GM12878 (cell line): Measurements from ENCODE around the gene CLASP1. TPM values are rescaled to one million over a fixed set of nuclear protein-coding genes. Genes with fewer than 3 reads are reported as not detected.

Source experiments
- ATAC-seq: fragments of 200-7000 bp; cut with Tn5 transposase; 3 replicates; pipeline ENCODE4 v1.9.1; 2020; ENCODE audit warnings: mild to moderate bottlenecking, moderate library complexity
- BruUV-seq: library from RNA; stranded (reverse); fragments of 400-500 nt; replicated peaks from 2 replicates; lab custom pipeline; 2021; lab: Mats Ljungman, UMichigan
- CTCF ChIA-PET: fragments of 300-600 bp; sonication (Branson Sonifier 250); formaldehyde crosslinking; extraction: SDS; loops from one replicate; lab custom pipeline; 2021; ENCODE audit warnings: inconsistent platforms; lab: Yijun Ruan, JAX
- POLR2A ChIA-PET: fragments of 350-600 bp; formaldehyde crosslinking; extraction: SDS; loops from one replicate; lab custom pipeline; 2021; ENCODE audit warnings: inconsistent platforms; lab: Charles Lee
- RAD21 ChIA-PET: fragments of 300-600 bp; sonication (Branson Sonifier 250); formaldehyde crosslinking; loops from one replicate; lab custom pipeline; 2023; ENCODE audit warnings: antibody characterized with exemption; ENCODE audit not compliant: unreplicated experiment; lab: Charles Lee
- SMC1A ChIA-PET: fragments of 300-600 bp; sonication (Branson Sonifier 250); formaldehyde crosslinking; loops from one replicate; lab custom pipeline; 2023; ENCODE audit not compliant: unreplicated experiment, uncharacterized antibody; lab: Charles Lee
- DNase-seq: peaks from one replicate; pipeline ENCODE4 v3.0.0-alpha.2; 2011; ENCODE audit warnings: low read depth, low spot score
- FAIRE-seq: peaks from 3 replicates; lab custom pipeline; 2011; peaks lifted over from hg19 to GRCh38; lab: Jason Lieb, UNC
- H2AFZ ChIP-seq: 2 replicates; pipeline ENCODE4 v1.6.0; 2011; ENCODE audit warnings: low read depth, low read length, control low read depth; ENCODE audit not compliant: control insufficient read depth
- H3K27ac ChIP-seq: 2 replicates; pipeline ENCODE4 v1.5.1; 2011; ENCODE audit warnings: control low read depth; ENCODE audit not compliant: control insufficient read depth, insufficient read depth
- H3K27me3 ChIP-seq, 2 experiments: replicated peaks in 1 of 2; 2 replicates each; pipeline versions ENCODE4 v1.6.0 to v1.6.1; 2011; ENCODE audit warnings: low read length in 1 of 2; ENCODE audit not compliant: control insufficient read depth in 2 of 2, insufficient read depth in 2 of 2
- H3K36me3 ChIP-seq, 2 experiments: 2 replicates each; pipeline ENCODE4 v1.5.1; 2011; ENCODE audit warnings: low read length in 1 of 2; ENCODE audit not compliant: control insufficient read depth in 2 of 2, insufficient read depth in 2 of 2
- H3K4me1 ChIP-seq: 2 replicates; pipeline ENCODE4 v1.6.1; 2011; ENCODE audit warnings: mild to moderate bottlenecking, low read length, moderate library complexity, mixed read lengths; ENCODE audit not compliant: control insufficient read depth, insufficient read depth
- H3K4me2 ChIP-seq: 2 replicates; pipeline ENCODE4 v1.6.0; 2011; ENCODE audit warnings: control low read depth; ENCODE audit not compliant: control insufficient read depth, insufficient read depth
- H3K4me3 ChIP-seq: fragments of 200-600 bp; sonication (generic); 2 replicates; pipeline ENCODE4 v1.5.1; 2016
- H3K79me2 ChIP-seq: 2 replicates; pipeline ENCODE4 v1.6.0; 2011; ENCODE audit warnings: low read length; ENCODE audit not compliant: control insufficient read depth, insufficient read depth
- H3K9ac ChIP-seq: 2 replicates; pipeline ENCODE4 v1.8.0; 2011; ENCODE audit warnings: low read length, control low read depth, mixed read lengths; ENCODE audit not compliant: control insufficient read depth, insufficient read depth
- H3K9me3 ChIP-seq: replicated peaks from 3 replicates; pipeline ENCODE4 v1.5.1; 2011; ENCODE audit warnings: mild to moderate bottlenecking, low read length; ENCODE audit not compliant: control insufficient read depth, insufficient read depth
- H4K20me1 ChIP-seq: 2 replicates; pipeline ENCODE4 v1.6.0; 2011; ENCODE audit not compliant: control insufficient read depth, insufficient read depth
- CEBPZ ChIP-seq: fragments of 150-350 bp; IDR thresholded peaks from 2 replicates; pipeline ENCODE4 v1.6.1; 2016; ENCODE audit warnings: low read depth, low read length
- CHD4 ChIP-seq: fragments of 200-600 bp; sonication (generic); IDR thresholded peaks from 2 replicates; pipeline ENCODE4 v1.6.1; 2016; ENCODE audit warnings: mild to moderate bottlenecking
- HCFC1 ChIP-seq: fragments of 150-350 bp; IDR thresholded peaks from 2 replicates; pipeline ENCODE4 v1.6.1; 2014; ENCODE audit warnings: low read length
- PAX8 ChIP-seq: fragments of 450-650 bp; IDR thresholded peaks from 2 replicates; pipeline ENCODE4 v1.6.1; 2017; ENCODE audit warnings: mild to moderate bottlenecking, moderate library complexity
- POU2F2 ChIP-seq: IDR thresholded peaks from 3 replicates; pipeline ENCODE4 v1.6.1; 2011; ENCODE audit warnings: low read depth, mild to moderate bottlenecking, low read length, borderline replicate concordance
- SMARCA5 ChIP-seq: fragments of 450-650 bp; IDR thresholded peaks from 2 replicates; pipeline ENCODE4 v1.6.1; 2017; ENCODE audit warnings: mild to moderate bottlenecking
- SPI1 ChIP-seq: IDR thresholded peaks from 2 replicates; pipeline ENCODE4 v1.6.1; 2011; ENCODE audit warnings: low read depth, mild to moderate bottlenecking, low read length, moderate library complexity, borderline replicate concordance; ENCODE audit not compliant: insufficient read depth
- STAT3 ChIP-seq: IDR thresholded peaks from 2 replicates; pipeline ENCODE4 v1.6.1; 2011; ENCODE audit warnings: low read depth, low read length, improper control_type of control experiment
- WGBS: methylation state at CpG from one replicate; pipeline ENCODE4 v1.1.6; 2016; ENCODE audit warnings: low lambda C conversion rate; ENCODE audit not compliant: insufficient replicate concordance, insufficient coverage; ENCODE audit errors: missing lambda C conversion rate; 5-methylcytosine and 5-hydroxymethylcytosine counted together
- in situ Hi-C: fragments of 300-500 bp; cut with MboI; formaldehyde crosslinking; loops from 9 replicates; pipeline ENCODE4 v1.14.3; 2018; ENCODE audit warnings: mixed read lengths
- intact Hi-C: fragments of 100-400 bp; cut with micrococcal nuclease; formaldehyde crosslinking; loops from one replicate; pipeline ENCODE4 v1.14.2; 2022; ENCODE audit not compliant: unreplicated experiment
- polyA plus RNA-seq, 11 experiments: library from polyadenylated mRNA; depleted of rRNA in 4 of 11; unstranded in 6 of 11; stranded (reverse) in 5 of 11; fragments of >200 nt; fragmentation: Nextera tagmentation in 4 of 11; fragmentation: Illumina TruSeq in 1 of 11; extraction: Ambion mirVana in 4 of 11; extraction: Trizol in 1 of 11; gene quantifications; 1 replicate in 1 of 11; 2 replicates in 10 of 11; pipeline versions ENCODE4 v1.2.1 to v1.2.3, GENCODE V29; 2011 to 2016; ENCODE audit warnings: inconsistent platforms in 2 of 11, missing spikeins in 2 of 11, low read depth in 1 of 11
- total RNA-seq, 4 experiments: library from RNA; depleted of rRNA in 3 of 4; stranded (reverse); fragments of >200 nt in 3 of 4; fragmentation: Illumina TruSeq in 1 of 4; extraction: Trizol in 1 of 4; gene quantifications; 2 replicates each; pipeline versions ENCODE4 v1.2.1 to v1.2.3, GENCODE V29; 2013 to 2021
- TF ChIP-seq, protein P1 (sequence below): fragments of 450-650 bp; IDR thresholded peaks from 2 replicates; pipeline ENCODE4 v1.6.1; 2016; ENCODE audit warnings: mild to moderate bottlenecking

CLASP1 gene
- total and polyA plus RNA-seq, 10 of the 15 experiments (the other 5 are each of a cell fraction or from before 2014, with no cell fraction given) = 1.4 to 62.4 (median 32.9) TPM

DNA sequence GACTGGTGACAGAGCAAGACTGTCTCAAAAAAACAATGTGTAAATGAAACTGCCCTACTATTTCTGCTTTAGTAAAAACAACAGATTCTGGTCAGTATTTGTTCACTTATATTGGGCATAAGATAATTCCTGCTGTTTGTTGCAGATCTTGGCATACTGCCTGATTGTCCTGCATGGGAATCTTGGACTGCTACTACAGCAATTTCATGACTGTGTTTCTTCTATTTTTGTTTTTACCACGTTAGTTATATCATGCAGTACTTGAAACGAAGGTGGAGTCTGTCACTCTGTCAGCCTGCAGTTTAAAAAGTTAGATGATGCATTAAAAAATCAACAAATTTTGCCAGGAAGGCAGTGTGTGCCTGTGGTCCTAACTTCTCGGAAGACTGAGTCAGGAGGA lies 14.2 kb upstream of the CLASP1 start:
- FAIRE-seq = no peak
- no peaks in the 10 kb centered on the region for H4K20me1 ChIP-seq
- no peaks in the 10 kb centered on the region for H3K4me1 ChIP-seq
- H3K4me2 ChIP-seq = no peak overlapping the region
- no peaks in the 10 kb centered on the region; a peak in 1 of 4 replicates for H3K36me3 ChIP-seq
- no peak for DNase-seq
- intact Hi-C loops = no loop called here
- BruUV-seq = no TSS peak
- SMC1A ChIA-PET = no interaction called here
- no peak for TF ChIP-seq SMARCA5
- TF ChIP-seq CEBPZ = no peak
- TF ChIP-seq, protein P1, sequence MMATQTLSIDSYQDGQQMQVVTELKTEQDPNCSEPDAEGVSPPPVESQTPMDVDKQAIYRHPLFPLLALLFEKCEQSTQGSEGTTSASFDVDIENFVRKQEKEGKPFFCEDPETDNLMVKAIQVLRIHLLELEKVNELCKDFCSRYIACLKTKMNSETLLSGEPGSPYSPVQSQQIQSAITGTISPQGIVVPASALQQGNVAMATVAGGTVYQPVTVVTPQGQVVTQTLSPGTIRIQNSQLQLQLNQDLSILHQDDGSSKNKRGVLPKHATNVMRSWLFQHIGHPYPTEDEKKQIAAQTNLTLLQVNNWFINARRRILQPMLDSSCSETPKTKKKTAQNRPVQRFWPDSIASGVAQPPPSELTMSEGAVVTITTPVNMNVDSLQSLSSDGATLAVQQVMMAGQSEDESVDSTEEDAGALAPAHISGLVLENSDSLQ = no peak
- no peak for TF ChIP-seq POU2F2
- no peak for TF ChIP-seq SPI1
- no peak for TF ChIP-seq STAT3
- no peak for TF ChIP-seq HCFC1
- no peak for TF ChIP-seq CHD4
- TF ChIP-seq PAX8 = no peak
- H3K79me2 ChIP-seq = no peaks in the 10 kb centered on the region
- RAD21 ChIA-PET = no interaction called here
- H3K9ac ChIP-seq = no peak overlapping the region
- ATAC-seq = no peak
- CTCF ChIA-PET = interaction anchor here (0.6 to 0.9 kb wide), 2 partner anchors 15 to 129 kb away, joined by 3 read pairs; no protein-coding TSS in a partner anchor
- H2AFZ ChIP-seq = no peak overlapping the region
- no peak overlapping the region for H3K27ac ChIP-seq
- POLR2A ChIA-PET = no interaction called here
- 37% methylated on average over 3 of the region's 3 CpGs for WGBS
- H3K9me3 ChIP-seq = no peaks in the 10 kb centered on the region
- no peak overlapping the region for H3K4me3 ChIP-seq
- no peaks in the 10 kb centered on the region for H3K27me3 ChIP-seq
- in situ Hi-C loops = no loop called here
